K562 (cell line): ENCODE data around the gene NEMF. TPM values are rescaled to one million over a fixed set of nuclear protein-coding genes. Genes with fewer than 3 reads are reported as not detected.
A peak's percentile ranks its signal among the peaks of the same experiment; 100 is the strongest.

ENCODE experiments used
- ARID3B ChIP-seq: fragments of 250-450 bp; sonication (Bioruptor Pico); IDR thresholded peaks from 2 replicates; pipeline ENCODE4 v1.4.0; 2020; ENCODE audit warnings: borderline replicate concordance
- ATF3 ChIP-seq, 2 experiments: fragments of 450-650 bp in 1 of 2; sonication (generic) in 1 of 2; formaldehyde crosslinking in 1 of 2; IDR thresholded peaks in 1 of 2; conservative IDR thresholded peaks in 1 of 2; 2 replicates each; pipeline versions ENCODE4 v1.6.1 to v1.8.1; 2016 to 2023; ENCODE audit warnings: mild to moderate bottlenecking in 2 of 2, moderate library complexity in 2 of 2, inconsistent platforms in 1 of 2, missing genetic modification reagents in 1 of 2
- BRCA1 ChIP-seq, 2 experiments: fragments of 450-650 bp in 1 of 2; sonication (generic) in 1 of 2; formaldehyde crosslinking in 1 of 2; IDR thresholded peaks; 2 replicates each; pipeline versions ENCODE4 v1.5.0 to v1.6.1; 2017 to 2020; ENCODE audit warnings: mild to moderate bottlenecking in 1 of 2, missing genetic modification reagents in 1 of 2
- CBFA2T3 ChIP-seq: fragments of 450-650 bp; IDR thresholded peaks from 2 replicates; pipeline ENCODE4 v1.6.1; 2017
- CREB1 ChIP-seq, 2 experiments: sonication (generic) in 1 of 2; formaldehyde crosslinking in 1 of 2; IDR thresholded peaks; 2 replicates each; pipeline versions ENCODE4 v1.6.1 to v1.8.0; 2012 to 2022; ENCODE audit warnings: inconsistent platforms in 1 of 2, mild to moderate bottlenecking in 1 of 2, missing genetic modification reagents in 1 of 2, moderate library complexity in 1 of 2
- FOXJ3 ChIP-seq: sonication (generic); formaldehyde crosslinking; IDR thresholded peaks from 2 replicates; pipeline ENCODE4 v1.4.0; 2020; ENCODE audit warnings: mild to moderate bottlenecking, missing genetic modification reagents
- HMGN3 ChIP-seq: IDR thresholded peaks from 2 replicates; pipeline ENCODE4 v1.6.1; 2011; ENCODE audit warnings: borderline replicate concordance, low read depth, mild to moderate bottlenecking, mixed read lengths, low read length; ENCODE audit not compliant: insufficient read length; ENCODE audit errors: extremely low read depth
- MAFF ChIP-seq: IDR thresholded peaks from 2 replicates; pipeline ENCODE4 v1.6.1; 2012; ENCODE audit warnings: low read length, improper control_type of control experiment
- MNT ChIP-seq, 2 experiments: fragments of 450-650 bp; conservative IDR thresholded peaks; 2 replicates each; pipeline ENCODE4 v1.6.1; 2017; ENCODE audit warnings: mild to moderate bottlenecking in 2 of 2, moderate library complexity in 2 of 2
- MYBL2 ChIP-seq, 2 experiments: fragments of 450-650 bp in 1 of 2; sonication (generic) in 1 of 2; formaldehyde crosslinking in 1 of 2; IDR thresholded peaks; 2 replicates each; pipeline versions ENCODE4 v1.6.1 to v1.8.1; 2017 to 2022; ENCODE audit warnings: borderline replicate concordance in 1 of 2, inconsistent platforms in 1 of 2, low read depth in 1 of 2, mild to moderate bottlenecking in 1 of 2, missing genetic modification reagents in 1 of 2, moderate library complexity in 1 of 2
- NR2C2 ChIP-seq, 2 experiments: fragments of 200-800 bp in 1 of 2; sonication (Bioruptor generic) in 1 of 2; sonication (generic) in 1 of 2; formaldehyde crosslinking in 1 of 2; IDR thresholded peaks; 2 replicates each; pipeline versions ENCODE4 v1.6.1 to v1.8.0; 2016 to 2022; ENCODE audit warnings: mild to moderate bottlenecking in 1 of 2, missing compliant biosample characterization in 1 of 2, missing genetic modification characterization in 1 of 2, missing genetic modification reagents in 1 of 2
- NR4A1 ChIP-seq, 2 experiments: fragments of 250-450 bp in 1 of 2; fragments of 450-650 bp in 1 of 2; sonication (Bioruptor Pico) in 1 of 2; IDR thresholded peaks; 2 replicates each; pipeline versions ENCODE4 v1.4.0 to v1.6.1; 2016 to 2020; ENCODE audit warnings: mild to moderate bottlenecking in 2 of 2, missing compliant biosample characterization in 1 of 2, missing genetic modification characterization in 1 of 2, moderate library complexity in 1 of 2
- POLR2AphosphoS2 ChIP-seq: IDR thresholded peaks from 2 replicates; pipeline ENCODE4 v1.6.1; 2012; ENCODE audit warnings: low read length, improper control_type of control experiment
- POLR2H ChIP-seq: IDR thresholded peaks from 2 replicates; pipeline ENCODE4 v1.6.1; 2016; ENCODE audit warnings: missing genetic modification characterization, low read depth, mild to moderate bottlenecking, control low read depth, missing compliant biosample characterization, moderate library complexity
- SAFB2 ChIP-seq: fragments of 200-400 bp; formaldehyde crosslinking; IDR thresholded peaks from 2 replicates; pipeline ENCODE4 v1.6.1; 2018; ENCODE audit warnings: borderline replicate concordance, low read length, low read depth, moderate library complexity; ENCODE audit not compliant: severe bottlenecking
- SOX6 ChIP-seq: fragments of 450-650 bp; IDR thresholded peaks from 2 replicates; pipeline ENCODE4 v1.6.1; 2014; ENCODE audit warnings: mild to moderate bottlenecking
- SP1 ChIP-seq: sonication (generic); formaldehyde crosslinking; IDR thresholded peaks from 2 replicates; pipeline ENCODE4 v1.8.1; 2022; ENCODE audit warnings: mild to moderate bottlenecking, missing genetic modification reagents
- ZBTB1 ChIP-seq: sonication (generic); formaldehyde crosslinking; IDR thresholded peaks from 2 replicates; pipeline ENCODE4 v1.8.1; 2023; ENCODE audit warnings: missing genetic modification reagents, low read depth, mild to moderate bottlenecking, borderline replicate concordance
- ZFP30 ChIP-seq: fragments of 250-450 bp; sonication (Bioruptor Pico); IDR thresholded peaks from 2 replicates; pipeline ENCODE4 v1.8.0; 2022; ENCODE audit warnings: moderate library complexity, mild to moderate bottlenecking, inconsistent platforms, borderline replicate concordance
- ZNF785 ChIP-seq: fragments of 250-450 bp; sonication (Bioruptor Pico); IDR thresholded peaks from 2 replicates; pipeline ENCODE4 v1.4.0; 2020; ENCODE audit warnings: mild to moderate bottlenecking
- polyA plus RNA-seq, 8 experiments: library from polyadenylated mRNA; depleted of rRNA in 4 of 8; stranded (reverse) in 5 of 8; unstranded in 3 of 8; fragments of >200 nt; fragmentation: Nextera tagmentation in 2 of 8; fragmentation: Illumina TruSeq in 1 of 8; extraction: Ambion mirVana in 2 of 8; extraction: Trizol in 1 of 8; gene quantifications; 2 replicates each; pipeline versions ENCODE4 v1.2.1 to v1.2.3, GENCODE V29; 2011 to 2014; ENCODE audit warnings: inconsistent platforms in 1 of 8, missing spikeins in 1 of 8
- total RNA-seq, 7 experiments: library from RNA; depleted of rRNA in 6 of 7; stranded (reverse); fragments of >200 nt in 6 of 7; fragmentation: Illumina TruSeq in 2 of 7; extraction: Trizol in 2 of 7; gene quantifications; 2 replicates each; pipeline versions ENCODE4 v1.2.1 to v1.2.3, GENCODE V29; 2011 to 2021; ENCODE audit warnings: low replicate concordance in 1 of 7

The NEMF gene
- total and polyA plus RNA-seq, 9 of the 15 experiments (the other 6 are each of a cell fraction or from before 2014, with no cell fraction given): 38.8 to 94.4 (median 61.0) TPM

- TF ChIP-seq ARID3B (no peak), CBFA2T3 (no peak), ZFP30 (CRISPR knock-in tag) (no peak), MNT (conservative IDR thresholded peaks at IDR 0.05) (0 out of 4 replicates have a peak, but pooled peaks have one; percentile 32 to 59), MAFF (no peak), ZBTB1 (CRISPR knock-in tag) (peak; percentile 75; the same call in 1 of the 2 replicates), HMGN3 (peak; percentile 40), ZNF785 (CRISPR knock-in tag) (no peak), BRCA1 (IDR thresholded peaks at IDR 0.05) (no peak), BRCA1 (CRISPR knock-in tag; IDR thresholded peaks at IDR 0.05) (no peak), ATF3 (IDR thresholded peaks at IDR 0.05) (no peak), ATF3 (CRISPR knock-in tag; conservative IDR thresholded peaks at IDR 0.05) (no peak), CREB1 (IDR thresholded peaks at IDR 0.05) (peak; percentile 62), CREB1 (CRISPR knock-in tag; IDR thresholded peaks at IDR 0.05) (peak; percentile 42; the same call in 1 of the 2 replicates), SP1 (CRISPR knock-in tag) (0 out of 2 replicates have a peak, but pooled peaks have one; percentile 43), FOXJ3 (CRISPR knock-in tag) (no peak), POLR2AphosphoS2 (no peak), MYBL2 (IDR thresholded peaks at IDR 0.05; ENCODE audit: low read depth) (no peak), MYBL2 (CRISPR knock-in tag; IDR thresholded peaks at IDR 0.05; ENCODE audit: borderline replicate concordance) (no peak), POLR2H (tag) (0 out of 2 replicates have a peak, but pooled peaks have one; percentile 36), SAFB2 (no peak), SOX6 (peak; percentile 65; the same call in 1 of the 2 replicates), NR4A1 (CRISPR knock-in tag; IDR thresholded peaks at IDR 0.05) (no peak), NR4A1 (tag; IDR thresholded peaks at IDR 0.05) (no peak), NR2C2 (CRISPR knock-in tag; IDR thresholded peaks at IDR 0.05) (0 out of 2 replicates have a peak, but pooled peaks have one; percentile 35), NR2C2 (tag; IDR thresholded peaks at IDR 0.05) (peak; percentile 74)
Measured at GRCh38 chr14:49867831-49868719, 15.5 kb upstream of the NEMF start (continued).
